Left ventricle myocardium inferior (tissue), 1 donor: ENCODE measurements around the gene TAS2R50. TPM values are rescaled to one million over a fixed set of nuclear protein-coding genes. Genes with fewer than 3 reads are reported as not detected.

Experiments used
- DNase-seq: peaks from one replicate; pipeline ENCODE4 v3.0.0-alpha.2; 2020
- H3K27ac ChIP-seq: fragments of 200-600 bp; replicated peaks from 2 replicates; pipeline ENCODE4 v1.8.0; 2021
- H3K27me3 ChIP-seq: fragments of 200-600 bp; 2 replicates; pipeline ENCODE4 v1.8.0; 2021; ENCODE audit warnings: low read depth
- H3K36me3 ChIP-seq: fragments of 200-600 bp; 2 replicates; pipeline ENCODE4 v1.8.0; 2021
- H3K4me1 ChIP-seq: fragments of 200-600 bp; 2 replicates; pipeline ENCODE4 v1.8.0; 2021
- H3K4me3 ChIP-seq: fragments of 200-600 bp; 2 replicates; pipeline ENCODE4 v1.8.0; 2021; ENCODE audit warnings: mild to moderate bottlenecking, moderate library complexity
- H3K9me3 ChIP-seq: fragments of 200-600 bp; replicated peaks from 2 replicates; pipeline ENCODE4 v1.8.0; 2021
- CTCF ChIP-seq: fragments of 200-600 bp; IDR thresholded peaks from 2 replicates; pipeline ENCODE4 v1.8.0; 2021; ENCODE audit warnings: antibody characterized with exemption, mild to moderate bottlenecking, borderline replicate concordance
- intact Hi-C: fragments of 100-400 bp; cut with micrococcal nuclease; formaldehyde crosslinking; loops from one replicate; pipeline ENCODE4 v1.11.0; 2022
- total RNA-seq: library from RNA; stranded (reverse); fragmentation: NEBNext Ultra II Directional; extraction: Animal tissue kit (Norgen Biotek cat#: 25700); gene quantifications from one replicate; pipeline ENCODE4 v1.2.1, GENCODE V29; 2021
- donor health status: DM: no; HTN: yes; CAD: no; lungs with severe emphysema.

The TAS2R50 gene
- total RNA-seq, 1 donor from 2014 or later, result 0.47 TPM

DNA sequence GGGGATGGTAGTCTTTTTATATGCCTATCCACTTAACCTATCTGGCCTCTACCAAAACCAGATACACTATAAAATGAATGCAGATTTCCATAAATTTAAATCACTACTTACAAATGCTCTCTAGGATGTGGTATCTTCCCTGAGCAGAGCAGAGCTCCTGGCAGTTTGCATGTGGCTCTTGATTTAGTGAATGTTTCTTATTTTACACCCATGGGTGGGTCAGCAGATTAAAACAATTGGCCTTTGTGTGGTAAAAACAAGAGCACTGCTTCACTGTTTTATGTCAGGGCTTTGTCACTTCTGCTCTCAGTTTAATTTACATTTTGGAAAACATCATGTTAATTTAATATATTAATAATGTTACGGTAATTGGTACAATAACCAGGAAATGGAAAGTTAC lies 30.2 kb upstream of the TAS2R50 start:
- Histone ChIP-seq H3K27me3 (no peaks in the 10 kb centered on the region), H3K36me3 (no peaks in the 10 kb centered on the region), H3K4me1 (no peaks in the 10 kb centered on the region), H3K9me3 (no peaks in the 10 kb centered on the region), H3K4me3 (no peak overlapping the region), H3K27ac (no peak overlapping the region)
- DNase-seq, result no peak
- intact Hi-C loops, result no loop called here
- TF ChIP-seq CTCF, result no peak

DNA sequence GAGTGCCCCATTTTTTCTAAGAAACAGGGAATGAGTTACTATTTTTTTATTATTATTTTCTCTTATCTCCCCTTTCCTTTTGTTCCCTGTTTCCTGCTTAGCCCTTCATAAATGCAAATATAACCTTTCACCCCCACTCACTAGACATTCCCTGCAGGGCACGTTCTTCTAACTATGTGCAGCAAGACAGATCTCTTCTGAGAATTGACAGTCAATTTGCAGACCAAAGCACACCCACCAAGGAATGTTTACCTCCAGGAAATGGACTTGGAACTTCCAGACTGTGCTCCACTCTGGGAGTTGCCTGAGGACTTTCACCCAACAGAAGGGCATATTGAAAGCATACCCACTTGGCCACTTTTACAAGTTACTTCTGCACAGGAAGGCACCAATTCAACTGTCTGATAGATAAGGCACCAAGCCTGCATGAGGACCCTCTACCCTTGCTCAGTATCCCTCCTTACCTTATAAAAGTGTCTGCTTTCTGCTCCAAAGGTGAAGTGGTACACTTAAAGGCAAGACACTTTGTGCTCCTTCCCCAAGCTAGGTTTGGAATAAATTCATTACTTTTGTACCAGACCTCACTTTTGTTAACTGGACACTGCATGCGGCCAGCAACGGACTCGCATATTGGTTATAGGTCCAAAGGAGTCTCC lies 29.2 kb upstream of the TAS2R50 start:
- no peaks in the 10 kb centered on the region for H3K27me3 ChIP-seq
- H3K36me3 ChIP-seq, result no peaks in the 10 kb centered on the region
- no peak overlapping the region for H3K27ac ChIP-seq
- no peaks in the 10 kb centered on the region for H3K4me1 ChIP-seq
- intact Hi-C loops, result no loop called here
- H3K9me3 ChIP-seq, result no peaks in the 10 kb centered on the region
- TF ChIP-seq CTCF, result no peak
- no peak for DNase-seq
- H3K4me3 ChIP-seq, result no peak overlapping the region

DNA sequence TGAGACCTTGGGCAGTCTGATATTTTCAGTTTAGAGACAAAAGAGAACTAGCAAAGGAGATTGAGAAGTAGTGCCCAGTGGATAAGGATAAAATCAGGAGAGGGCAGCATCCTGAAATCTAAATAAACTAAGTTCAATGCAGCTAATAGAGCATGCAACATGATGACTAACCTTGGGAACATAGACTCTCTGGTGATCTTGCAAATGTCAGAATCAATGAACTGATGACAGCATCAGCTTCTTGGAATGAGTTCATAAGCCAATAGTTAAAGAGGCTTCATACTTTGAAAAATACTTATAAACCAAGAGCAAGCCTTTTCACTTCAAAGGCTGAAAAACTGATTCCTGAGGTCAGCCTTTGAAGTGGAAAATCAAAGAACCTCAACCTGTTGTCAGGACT lies 27.5 kb upstream of the TAS2R50 start:
- Histone ChIP-seq H3K36me3 (no peaks in the 10 kb centered on the region), H3K4me3 (no peak overlapping the region), H3K4me1 (no peaks in the 10 kb centered on the region), H3K27me3 (no peaks in the 10 kb centered on the region), H3K27ac (no peak overlapping the region), H3K9me3 (no peaks in the 10 kb centered on the region)
- TF ChIP-seq CTCF, result no peak
- intact Hi-C loops, result loop anchor here (5.0 kb wide), 1 partner anchor 53 kb away; no protein-coding TSS in a partner anchor
- no peak for DNase-seq

DNA sequence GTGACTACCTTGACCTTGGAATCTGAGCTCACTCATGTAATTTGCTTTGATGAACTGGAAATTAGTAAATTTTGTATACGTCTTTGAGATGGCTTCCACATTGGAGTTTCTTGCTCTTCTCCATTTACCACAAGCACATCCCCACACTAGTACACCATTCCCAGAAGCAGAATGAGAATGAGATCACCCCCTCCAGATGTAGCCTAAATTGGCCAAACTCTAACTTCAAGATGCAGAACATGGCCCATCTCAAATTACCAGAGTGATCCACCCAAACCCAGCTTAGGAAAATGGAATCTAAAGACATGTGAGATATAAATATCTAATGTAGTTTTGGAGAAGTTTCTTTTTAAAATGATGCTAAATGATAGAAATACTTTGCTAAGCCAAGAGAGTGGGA lies 20.9 kb upstream of the TAS2R50 start:
- Histone ChIP-seq H3K27ac (no peak overlapping the region), H3K4me3 (no peak overlapping the region), H3K9me3 (no peaks in the 10 kb centered on the region), H3K27me3 (no peaks in the 10 kb centered on the region), H3K4me1 (no peaks in the 10 kb centered on the region), H3K36me3 (no peaks in the 10 kb centered on the region)
- no peak for DNase-seq
- intact Hi-C loops, result no loop called here
- no peak for TF ChIP-seq CTCF

DNA sequence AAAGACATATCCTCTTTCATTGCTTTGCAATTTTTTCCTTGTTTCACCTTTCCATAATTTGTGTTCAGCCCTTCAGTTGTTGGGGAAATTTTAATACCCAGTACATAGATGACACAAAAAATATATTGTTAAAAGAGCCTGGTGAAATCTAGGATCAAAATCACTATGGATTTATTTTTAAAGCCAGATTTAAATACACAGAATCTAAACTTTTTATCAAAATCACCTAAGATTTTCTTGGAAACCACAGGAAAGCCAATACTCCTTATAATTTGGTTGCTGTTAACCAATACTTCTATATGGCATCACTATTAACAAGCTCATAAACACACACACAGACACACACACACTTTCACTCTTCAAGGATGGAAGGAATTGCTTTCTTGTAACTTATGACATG lies 11.5 kb upstream of the TAS2R50 start, which contains the start of gene TAS2R20:
Gene TAS2R20 (minus strand): TSS at position 101 of the 400 bp plus-strand sequence. CDS start 429 bp downstream, outside the sequence.
- no peak for DNase-seq
- Histone ChIP-seq H3K27me3 (no peaks in the 10 kb centered on the region), H3K27ac (no peak within 1 kb of the TSS), H3K4me3 (no peak within 1 kb of the TSS), H3K36me3 (no peaks in the 10 kb centered on the region), H3K9me3 (peaks cover 7% of the 10 kb centered on the region), H3K4me1 (peaks cover 12% of the 10 kb centered on the region)
- no peak for TF ChIP-seq CTCF
- intact Hi-C loops, result no loop called here
